ENCODE results near the gene IPO9.

DNA sequence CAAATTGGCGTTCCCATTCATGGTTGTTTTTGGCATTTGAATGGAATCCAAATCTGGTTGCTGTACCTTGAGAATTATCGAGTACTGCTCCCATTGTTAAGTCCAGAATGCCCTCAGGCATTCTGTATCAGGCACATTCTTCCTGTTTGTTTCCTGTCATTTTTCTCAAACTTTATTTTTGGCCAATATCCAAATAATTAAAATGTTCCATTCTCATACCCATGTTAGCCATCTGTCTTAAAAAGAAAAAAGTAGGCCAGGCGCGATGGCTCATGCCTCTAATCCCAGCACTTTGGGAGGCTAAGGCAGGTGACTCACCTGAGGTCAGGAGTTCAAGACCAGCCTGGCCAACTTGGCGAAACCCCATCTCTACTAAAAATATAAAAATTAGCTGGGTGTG is 30.5 kb downstream of the IPO9 start:
- TF ChIP-seq, protein P1, sequence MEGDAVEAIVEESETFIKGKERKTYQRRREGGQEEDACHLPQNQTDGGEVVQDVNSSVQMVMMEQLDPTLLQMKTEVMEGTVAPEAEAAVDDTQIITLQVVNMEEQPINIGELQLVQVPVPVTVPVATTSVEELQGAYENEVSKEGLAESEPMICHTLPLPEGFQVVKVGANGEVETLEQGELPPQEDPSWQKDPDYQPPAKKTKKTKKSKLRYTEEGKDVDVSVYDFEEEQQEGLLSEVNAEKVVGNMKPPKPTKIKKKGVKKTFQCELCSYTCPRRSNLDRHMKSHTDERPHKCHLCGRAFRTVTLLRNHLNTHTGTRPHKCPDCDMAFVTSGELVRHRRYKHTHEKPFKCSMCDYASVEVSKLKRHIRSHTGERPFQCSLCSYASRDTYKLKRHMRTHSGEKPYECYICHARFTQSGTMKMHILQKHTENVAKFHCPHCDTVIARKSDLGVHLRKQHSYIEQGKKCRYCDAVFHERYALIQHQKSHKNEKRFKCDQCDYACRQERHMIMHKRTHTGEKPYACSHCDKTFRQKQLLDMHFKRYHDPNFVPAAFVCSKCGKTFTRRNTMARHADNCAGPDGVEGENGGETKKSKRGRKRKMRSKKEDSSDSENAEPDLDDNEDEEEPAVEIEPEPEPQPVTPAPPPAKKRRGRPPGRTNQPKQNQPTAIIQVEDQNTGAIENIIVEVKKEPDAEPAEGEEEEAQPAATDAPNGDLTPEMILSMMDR (IDR thresholded peaks at IDR 0.05; ENCODE audit: poor library complexity), result no peak
- no peak for TF ChIP-seq EZH2 (IDR thresholded peaks at IDR 0.05; ENCODE audit: borderline replicate concordance)
- no peak for TF ChIP-seq EZH2phosphoT487 (IDR thresholded peaks at IDR 0.05; ENCODE audit: low read depth, severe bottlenecking, unreplicated experiment)

Data from hepatocyte (in vitro differentiated cells).